Activated T-cell treated with anti-CD3 and anti-CD28 coated beads for 24 hours (primary cell): ENCODE results near the gene NR3C2.

Experiments
- DNase-seq: peaks from one replicate; pipeline ENCODE4 v3.0.0-alpha.2; 2020; ENCODE audit warnings: low read depth

The NR3C2 gene

GRCh38 chr4:148435654-148436406 is 6.4 kb downstream of the NR3C2 start:
- DNase-seq = no peak

- no peak for DNase-seq
Observed at GRCh38 chr4:148434075-148434773, 8.0 kb downstream of the NR3C2 start.

DNA sequence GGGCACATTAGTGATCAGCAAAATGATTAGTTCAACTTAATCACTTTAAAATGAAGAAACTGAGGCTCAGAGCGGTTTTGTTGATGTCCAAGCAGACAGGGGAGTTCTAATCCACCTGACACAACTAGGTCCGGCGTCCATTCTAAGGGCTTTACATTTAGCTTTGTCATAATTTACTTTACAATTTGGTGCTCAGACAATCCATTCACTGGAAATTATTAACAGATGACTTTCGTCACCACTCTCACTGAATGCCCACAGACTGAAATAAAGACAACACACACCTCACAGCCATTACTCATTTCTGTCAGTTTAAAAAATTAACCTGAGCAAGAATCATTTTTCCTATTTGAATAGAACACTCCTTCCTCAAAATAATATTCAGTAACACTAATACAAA is 10.8 kb downstream of the NR3C2 start:
- DNase-seq = no peak

GRCh38 chr4:148430854-148431253 is 11.4 kb downstream of the NR3C2 start:
- DNase-seq = no peak

DNA sequence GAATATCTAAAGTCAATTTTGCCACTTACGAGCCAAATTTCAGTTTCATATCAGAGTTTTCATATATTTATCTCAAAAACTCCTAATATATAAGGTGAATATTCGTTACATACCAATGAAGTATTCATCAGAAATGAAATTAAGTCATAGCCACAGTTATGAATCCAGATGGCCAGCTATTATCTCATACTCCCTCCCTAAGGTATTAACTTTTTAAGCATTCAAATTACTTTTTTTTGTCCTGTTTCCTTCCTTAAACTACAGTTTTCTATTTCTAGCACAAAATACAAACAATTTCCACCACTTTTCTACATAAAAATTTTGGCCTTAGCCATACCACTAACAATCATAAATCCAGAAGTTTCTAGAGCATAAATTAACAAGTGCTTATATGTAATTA is 13.0 kb downstream of the NR3C2 start:
- no peak for DNase-seq

- DNase-seq = no peak
Observed at GRCh38 chr4:148426643-148427042, 15.6 kb downstream of the NR3C2 start.

DNA sequence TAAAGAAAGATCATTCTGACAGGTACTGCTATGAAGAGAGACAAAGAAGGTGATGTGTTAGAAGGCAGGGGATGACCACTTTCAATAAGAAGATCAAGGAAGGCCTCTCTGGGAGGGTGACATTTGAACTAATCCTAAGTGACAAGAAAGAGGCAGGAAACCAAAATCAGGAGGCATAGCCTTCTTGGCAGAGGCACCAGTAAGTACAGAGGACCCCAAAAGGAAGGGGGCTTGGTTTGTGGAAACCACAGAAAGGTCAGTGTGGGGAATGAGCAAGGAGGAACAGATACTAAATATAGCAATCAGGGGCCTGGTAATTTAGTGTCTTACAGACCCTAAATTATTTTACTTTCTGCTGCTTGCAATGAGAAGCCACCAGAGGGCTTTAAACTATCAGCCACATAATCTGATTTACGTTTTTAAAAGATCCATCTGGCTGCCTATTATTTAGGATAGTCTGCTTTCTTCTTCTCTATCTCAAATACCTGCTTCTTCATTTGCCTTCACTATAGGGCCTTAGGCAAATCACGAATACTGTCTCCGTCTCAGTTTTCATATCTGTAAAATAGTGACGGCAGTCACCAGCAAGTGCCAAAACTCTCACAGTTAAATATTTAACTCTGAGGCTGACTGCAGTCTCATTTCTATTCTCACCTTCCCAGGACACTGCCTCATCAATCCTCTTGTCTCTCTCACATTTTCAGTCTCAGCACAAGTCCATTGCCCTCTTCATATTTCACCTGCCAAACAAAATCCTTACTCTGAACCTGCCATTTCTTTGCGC is 16.7 kb downstream of the NR3C2 start:
- DNase-seq = no peak

- no peak for DNase-seq
Observed at GRCh38 chr4:148420397-148420796, 21.8 kb downstream of the NR3C2 start.

DNA sequence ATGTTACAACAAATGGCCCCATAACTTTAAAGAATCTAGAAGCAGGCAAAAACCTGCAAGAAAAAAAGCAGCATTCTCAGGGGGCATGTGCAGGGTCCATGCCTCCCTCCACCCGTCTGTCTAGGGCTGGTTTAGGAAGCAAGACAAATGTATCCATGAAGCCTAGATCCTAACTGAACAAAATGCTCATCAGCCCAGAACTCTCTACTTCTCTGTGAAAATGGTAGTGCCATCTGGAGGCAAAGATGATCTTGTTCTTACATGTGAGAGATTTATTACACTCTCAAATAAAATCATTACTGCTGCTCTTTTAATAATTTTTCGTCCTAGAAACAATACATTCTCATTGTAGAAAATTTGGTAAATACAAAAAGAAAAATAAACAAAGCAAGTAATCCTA is 26.7 kb downstream of the NR3C2 start:
- DNase-seq = no peak

GRCh38 chr4:148412460-148412994 is 29.7 kb downstream of the NR3C2 start:
- no peak for DNase-seq

DNA sequence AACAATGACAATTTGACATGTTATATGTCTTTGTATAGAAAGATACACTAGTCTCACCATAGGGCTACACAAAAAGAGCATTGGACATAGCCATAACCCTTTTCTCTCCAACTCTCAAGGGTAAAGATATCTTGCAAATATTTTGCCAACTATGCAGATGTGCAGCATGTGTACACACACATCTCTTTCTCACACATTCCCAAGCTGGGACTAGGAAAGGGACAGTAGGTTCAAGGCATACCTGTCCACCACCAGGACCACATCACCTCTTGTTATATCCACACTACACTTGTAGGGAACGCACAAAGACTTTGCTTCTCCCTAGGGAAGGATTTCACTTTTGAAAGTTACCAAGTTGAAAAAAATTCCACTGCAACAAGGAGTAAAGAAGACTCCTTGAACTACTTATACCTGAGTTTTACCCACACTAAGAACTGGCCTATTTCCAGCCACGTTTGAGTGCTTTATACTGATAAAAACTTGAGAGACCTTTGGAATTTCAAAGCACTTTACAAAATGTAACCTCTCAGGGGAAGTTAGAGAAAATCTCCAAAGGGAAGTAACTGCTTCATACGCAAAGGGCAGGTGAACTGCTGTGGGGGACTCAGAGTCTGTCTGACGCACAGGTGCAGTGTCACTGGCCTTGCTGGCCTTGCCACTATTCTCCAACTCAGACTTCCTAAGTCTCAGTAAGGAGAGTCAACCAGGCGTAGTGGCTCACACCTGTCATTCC is 36.9 kb downstream of the NR3C2 start:
- no peak for DNase-seq

- no peak for DNase-seq
Observed at GRCh38 chr4:148398988-148399387, 43.2 kb downstream of the NR3C2 start.

- DNase-seq = no peak
Observed at GRCh38 chr4:148397771-148398170, 44.4 kb downstream of the NR3C2 start.

DNA sequence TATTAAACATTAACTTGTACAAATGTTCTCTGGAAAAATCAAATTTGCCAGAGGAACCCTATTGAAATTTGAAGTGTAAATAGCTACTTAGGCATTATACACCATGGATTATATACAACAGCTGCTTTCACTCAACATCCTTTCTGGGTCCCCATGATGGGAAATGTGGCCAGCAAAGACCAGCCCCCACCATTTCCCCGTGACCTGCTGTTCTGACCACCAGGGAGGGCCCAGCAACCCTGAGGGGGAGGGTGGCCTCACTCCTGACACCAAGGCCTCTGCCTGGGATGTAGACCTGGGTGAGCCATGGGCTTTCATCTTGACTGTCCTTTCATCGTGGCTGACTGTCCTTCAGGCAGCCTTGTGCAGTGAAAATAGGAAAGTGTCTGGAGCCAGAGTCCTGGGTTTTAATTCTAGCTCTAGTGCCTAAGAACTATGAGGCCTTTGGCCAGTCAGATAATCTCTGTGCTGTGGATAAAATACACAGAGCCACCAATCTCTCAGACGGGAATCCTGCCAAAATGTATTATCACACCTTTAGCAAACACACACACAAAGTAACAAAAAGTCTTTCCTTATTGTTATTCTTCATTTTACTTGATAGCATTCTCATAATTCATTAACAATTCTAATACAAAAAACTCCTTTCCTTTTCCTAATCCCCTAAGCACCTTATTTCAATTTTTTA is 45.1 kb downstream of the NR3C2 start:
- DNase-seq = no peak

DNA sequence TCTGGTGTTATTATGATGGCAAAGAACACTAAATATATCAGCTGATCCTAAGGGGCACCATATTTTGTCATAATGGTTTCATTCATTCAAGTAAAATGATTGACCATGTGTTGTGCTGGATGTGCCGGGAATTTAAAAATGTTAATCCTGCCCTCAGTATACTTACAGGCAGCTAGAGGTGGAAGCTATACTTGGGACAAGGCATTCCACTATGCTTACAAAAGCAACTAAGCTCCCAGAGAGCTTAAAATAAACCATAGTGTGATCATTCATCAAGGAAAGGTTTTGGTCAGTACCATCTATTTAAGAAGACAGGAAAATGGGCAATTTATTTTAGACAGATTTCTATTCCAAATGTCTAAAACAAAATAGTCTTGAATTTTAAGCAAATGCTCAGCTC is 46.4 kb downstream of the NR3C2 start:
- no peak for DNase-seq

GRCh38 chr4:148391056-148391455 is 51.2 kb downstream of the NR3C2 start:
- no peak for DNase-seq

- no peak for DNase-seq
Observed at GRCh38 chr4:148390311-148390710, 51.9 kb downstream of the NR3C2 start.

DNA sequence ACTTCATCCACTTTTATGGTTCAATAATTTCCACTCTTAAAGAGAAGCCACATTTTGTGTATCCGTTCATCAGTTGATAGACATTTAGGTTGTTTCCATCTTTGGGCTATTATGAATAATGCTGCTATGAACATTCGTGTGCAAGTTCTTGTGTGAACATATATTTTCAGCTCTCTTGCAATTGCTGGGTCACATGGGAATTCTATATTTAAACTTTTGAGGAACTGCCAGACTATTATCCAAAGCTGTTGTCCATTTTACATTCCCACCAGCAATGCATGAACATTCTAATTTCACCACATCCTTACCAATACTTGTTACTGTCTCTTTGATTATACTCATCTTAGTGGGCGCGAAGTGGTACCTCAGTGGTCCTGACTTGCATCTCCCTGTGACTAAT is 61.9 kb downstream of the NR3C2 start:
- no peak for DNase-seq

DNA sequence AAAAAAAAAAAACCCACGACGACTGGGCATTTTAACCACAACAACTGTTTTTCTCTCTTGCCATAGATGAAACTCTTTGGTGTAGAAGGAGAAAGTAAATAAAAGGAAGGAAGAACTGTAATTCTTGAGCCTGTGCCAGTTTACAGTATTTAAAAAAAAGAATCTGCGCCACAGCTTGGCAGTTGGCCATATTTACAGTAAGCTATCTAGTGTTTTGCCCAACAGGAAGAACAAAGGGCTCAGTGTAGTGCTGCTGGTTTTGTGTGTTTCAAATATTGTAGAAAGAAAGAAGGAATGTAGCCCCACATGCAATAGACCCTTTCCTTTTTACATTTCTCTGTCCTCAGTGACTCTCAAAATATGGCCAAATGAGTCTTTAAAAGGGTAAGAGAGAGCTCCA is 66.1 kb downstream of the NR3C2 start:
- DNase-seq = no peak

DNA sequence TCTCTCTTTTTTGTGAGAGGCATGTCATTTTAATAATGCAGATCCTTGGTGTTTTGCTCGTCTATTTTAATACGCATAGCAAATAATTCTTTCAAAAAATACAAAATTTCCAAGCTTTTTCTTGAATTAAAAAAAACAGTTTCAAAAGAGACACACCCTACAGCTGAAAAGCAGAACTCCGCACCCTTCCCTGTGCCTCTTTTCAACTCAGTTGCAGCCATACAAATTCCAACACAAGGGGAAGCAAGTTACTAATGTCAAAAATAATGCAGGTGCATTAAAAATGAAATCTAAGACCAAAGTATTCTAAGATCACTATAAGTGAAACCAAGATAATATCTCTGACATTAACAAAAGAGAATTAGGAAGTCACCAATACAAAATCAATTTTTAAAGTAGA is 66.6 kb downstream of the NR3C2 start:
- DNase-seq = no peak

DNA sequence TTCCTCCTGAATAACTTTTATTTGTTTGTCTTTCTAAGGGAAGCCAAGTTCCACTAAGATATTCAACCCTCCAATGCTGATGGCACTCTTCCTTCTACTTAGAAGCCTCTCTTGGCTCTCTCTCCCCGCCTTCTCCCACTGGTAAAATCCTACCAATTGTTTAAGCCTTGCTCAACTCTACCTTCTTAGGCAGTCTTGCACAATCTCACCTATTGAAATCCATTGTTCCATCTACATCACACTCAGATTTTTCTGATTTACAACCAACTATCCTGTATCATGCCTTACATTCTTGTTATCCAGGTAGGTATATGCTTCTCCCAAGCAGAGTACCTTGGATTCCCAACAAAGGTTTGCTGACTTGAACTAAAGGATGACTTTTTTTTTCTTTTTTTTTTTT is 69.1 kb downstream of the NR3C2 start:
- DNase-seq = no peak
